ENCODE results near the gene EFCAB14.
"Not testable (repeated sequence)": the region's sequence is repeated elsewhere in the genome, so short reads cannot be mapped to it uniquely, and the experiment has no call there.

Gene EFCAB14

GRCh38 chr1:46699666-46700065, 19.2 kb downstream of the EFCAB14 start:
- H3K4me1 Mint-ChIP-seq: peaks cover 51% of the 10 kb centered on the region
- H3K9me3 Mint-ChIP-seq: peaks cover 5% of the 10 kb centered on the region
- no peak overlapping the region for H3K4me3 Mint-ChIP-seq
- no peaks in the 10 kb centered on the region for H3K27me3 Mint-ChIP-seq
- no peak overlapping the region for H3K27ac Mint-ChIP-seq
- peaks cover 21% of the 10 kb centered on the region for H3K36me3 Mint-ChIP-seq

GRCh38 chr1:46697053-46697452, 21.9 kb downstream of the EFCAB14 start:
- H3K36me3 Mint-ChIP-seq: peaks cover 15% of the 10 kb centered on the region
- H3K9me3 Mint-ChIP-seq: peaks cover 5% of the 10 kb centered on the region
- H3K4me3 Mint-ChIP-seq: no peak overlapping the region
- peaks cover 41% of the 10 kb centered on the region for H3K4me1 Mint-ChIP-seq
- peak overlapping the region; percentile 27 for H3K27ac Mint-ChIP-seq
- no peaks in the 10 kb centered on the region for H3K27me3 Mint-ChIP-seq

- peaks cover 20% of the 10 kb centered on the region for H3K36me3 Mint-ChIP-seq
- not testable (repeated sequence) for H3K4me3 Mint-ChIP-seq, H3K27me3 Mint-ChIP-seq, H3K9me3 Mint-ChIP-seq, H3K27ac Mint-ChIP-seq
- peaks cover 25% of the 10 kb centered on the region for H3K4me1 Mint-ChIP-seq
These were observed 24.2 kb downstream of the EFCAB14 start for GRCh38 chr1:46694676-46695075.

GRCh38 chr1:46692811-46693770, 25.8 kb downstream of the EFCAB14 start:
- H3K27me3 Mint-ChIP-seq: no peaks in the 10 kb centered on the region
- no peak overlapping the region for H3K27ac Mint-ChIP-seq
- H3K36me3 Mint-ChIP-seq: peaks cover 21% of the 10 kb centered on the region
- no peak overlapping the region for H3K4me3 Mint-ChIP-seq
- H3K4me1 Mint-ChIP-seq: peaks cover 16% of the 10 kb centered on the region
- H3K9me3 Mint-ChIP-seq: peaks cover 5% of the 10 kb centered on the region

GRCh38 chr1:46691997-46692790, 26.7 kb downstream of the EFCAB14 start:
- no peak overlapping the region for H3K27ac Mint-ChIP-seq

GRCh38 chr1:46690931-46691421, 27.9 kb downstream of the EFCAB14 start:
- H3K4me1 Mint-ChIP-seq: peaks cover 27% of the 10 kb centered on the region
- H3K27me3 Mint-ChIP-seq: no peaks in the 10 kb centered on the region
- peaks cover 5% of the 10 kb centered on the region for H3K9me3 Mint-ChIP-seq
- H3K36me3 Mint-ChIP-seq: peaks cover 29% of the 10 kb centered on the region
- H3K27ac Mint-ChIP-seq: no peak overlapping the region
- no peak overlapping the region for H3K4me3 Mint-ChIP-seq

More at GRCh38 chr1:46691997-46692790, 26.7 kb downstream of the EFCAB14 start:
- no peak overlapping the region for H3K4me3 Mint-ChIP-seq
- H3K9me3 Mint-ChIP-seq: peaks cover 5% of the 10 kb centered on the region
- peaks cover 22% of the 10 kb centered on the region for H3K36me3 Mint-ChIP-seq
- peaks cover 22% of the 10 kb centered on the region for H3K4me1 Mint-ChIP-seq
- no peaks in the 10 kb centered on the region for H3K27me3 Mint-ChIP-seq

- no peaks in the 10 kb centered on the region for H3K9me3 Mint-ChIP-seq
- H3K27me3 Mint-ChIP-seq: no peaks in the 10 kb centered on the region
- H3K27ac Mint-ChIP-seq: peak overlapping the region; percentile 71
- no peak overlapping the region for H3K4me3 Mint-ChIP-seq
- H3K4me1 Mint-ChIP-seq: peaks cover 27% of the 10 kb centered on the region
- peaks cover 19% of the 10 kb centered on the region for H3K36me3 Mint-ChIP-seq
These were observed 29.0 kb downstream of the EFCAB14 start for GRCh38 chr1:46689897-46690296.

- Mint-ChIP-seq H3K4me1 (peaks cover 27% of the 10 kb centered on the region), H3K4me3 (no peak overlapping the region), H3K27ac (no peak overlapping the region), H3K36me3 (peaks cover 21% of the 10 kb centered on the region), H3K9me3 (no peaks in the 10 kb centered on the region), H3K27me3 (no peaks in the 10 kb centered on the region)
These were observed 29.6 kb downstream of the EFCAB14 start for GRCh38 chr1:46689356-46689755.

GRCh38 chr1:46687921-46688509, 30.9 kb downstream of the EFCAB14 start:
- H3K9me3 Mint-ChIP-seq: no peaks in the 10 kb centered on the region
- H3K27me3 Mint-ChIP-seq: no peaks in the 10 kb centered on the region
- H3K36me3 Mint-ChIP-seq: peaks cover 22% of the 10 kb centered on the region
- peaks cover 19% of the 10 kb centered on the region for H3K4me1 Mint-ChIP-seq
- H3K27ac Mint-ChIP-seq: peak overlapping the region; percentile 89
- no peak overlapping the region for H3K4me3 Mint-ChIP-seq

- Mint-ChIP-seq H3K36me3 (peaks cover 22% of the 10 kb centered on the region), H3K27me3 (no peaks in the 10 kb centered on the region), H3K9me3 (no peaks in the 10 kb centered on the region), H3K4me1 (peaks cover 19% of the 10 kb centered on the region), H3K4me3 (no peak overlapping the region), H3K27ac (no peak overlapping the region)
These were observed 31.7 kb downstream of the EFCAB14 start for GRCh38 chr1:46687093-46687659.

- peaks cover 19% of the 10 kb centered on the region for H3K4me1 Mint-ChIP-seq
- no peak overlapping the region for H3K4me3 Mint-ChIP-seq
- H3K27ac Mint-ChIP-seq: no peak overlapping the region
These were observed 32.7 kb downstream of the EFCAB14 start for GRCh38 chr1:46686255-46686654.

GRCh38 chr1:46684670-46685069, 34.2 kb downstream of the EFCAB14 start:
- Mint-ChIP-seq H3K9me3 (no peaks in the 10 kb centered on the region), H3K4me3 (no peak overlapping the region), H3K27ac (peak overlapping the region; percentile 23), H3K36me3 (peaks cover 33% of the 10 kb centered on the region), H3K4me1 (peaks cover 15% of the 10 kb centered on the region), H3K27me3 (no peaks in the 10 kb centered on the region)

More at GRCh38 chr1:46686255-46686654, 32.7 kb downstream of the EFCAB14 start:
- Mint-ChIP-seq H3K9me3 (no peaks in the 10 kb centered on the region), H3K27me3 (no peaks in the 10 kb centered on the region), H3K36me3 (peaks cover 25% of the 10 kb centered on the region)

GRCh38 chr1:46682064-46682463, 36.9 kb downstream of the EFCAB14 start:
- H3K9me3 Mint-ChIP-seq: no peaks in the 10 kb centered on the region
- peak overlapping the region; percentile 6 for H3K27ac Mint-ChIP-seq
- no peak overlapping the region for H3K4me3 Mint-ChIP-seq
- H3K4me1 Mint-ChIP-seq: peaks cover 17% of the 10 kb centered on the region
- no peaks in the 10 kb centered on the region for H3K27me3 Mint-ChIP-seq
- H3K36me3 Mint-ChIP-seq: peaks cover 40% of the 10 kb centered on the region

- peak overlapping the region; percentile 6 for H3K27ac Mint-ChIP-seq
- H3K9me3 Mint-ChIP-seq: no peaks in the 10 kb centered on the region
- H3K4me1 Mint-ChIP-seq: peaks cover 18% of the 10 kb centered on the region
- peaks cover 38% of the 10 kb centered on the region for H3K36me3 Mint-ChIP-seq
- no peak overlapping the region for H3K4me3 Mint-ChIP-seq
- no peaks in the 10 kb centered on the region for H3K27me3 Mint-ChIP-seq
These were observed 37.4 kb downstream of the EFCAB14 start for GRCh38 chr1:46681333-46682034.
